ENCODE data around the gene NMT2. TPM values are rescaled to one million over a fixed set of nuclear protein-coding genes. Genes with fewer than 3 reads are reported as not detected.

Gene NMT2
- total RNA-seq, 1 experiment from 2014 or later: 26.1 TPM

GRCh38 chr10:15072358-15072757 lies 96.1 kb downstream of the NMT2 start:
- TF ChIP-seq POLR2AphosphoS5 (IDR thresholded peaks at IDR 0.05; ENCODE audit: low read depth, low read length): no peak
- TF ChIP-seq ZBTB33 (IDR thresholded peaks at IDR 0.05; ENCODE audit: extremely low read depth, insufficient replicate concordance, low read length): no peak
- TF ChIP-seq ZNF274 (IDR thresholded peaks at IDR 0.05; ENCODE audit: low read depth, low read length): no peak
- no peak for TF ChIP-seq SRF (IDR thresholded peaks at IDR 0.05; ENCODE audit: low read depth)
- TF ChIP-seq RAD21 (IDR thresholded peaks at IDR 0.05; ENCODE audit: low read depth): no peak
- no peak for TF ChIP-seq REST (IDR thresholded peaks at IDR 0.05; ENCODE audit: low read depth)
- no peak for TF ChIP-seq ELF1 (IDR thresholded peaks at IDR 0.05; ENCODE audit: borderline replicate concordance, low read depth)
- no peak for TF ChIP-seq CTCF (IDR thresholded peaks at IDR 0.05 in 2 of 3, conservative IDR thresholded peaks at IDR 0.05 in 1 of 3; ENCODE audit: borderline replicate concordance in 1 of 3, insufficient read depth in 1 of 3, low read depth in 2 of 3, low read length in 2 of 3)
- TF ChIP-seq CBX3 (IDR thresholded peaks at IDR 0.05; ENCODE audit: low read depth): no peak
- TF ChIP-seq POLR2A (IDR thresholded peaks at IDR 0.05; ENCODE audit: borderline replicate concordance, extremely low read depth, insufficient read depth, insufficient read length): no peak
- no peak for TF ChIP-seq EGR1 (IDR thresholded peaks at IDR 0.05; ENCODE audit: low read depth)
- TF ChIP-seq JUND (IDR thresholded peaks at IDR 0.05): no peak
- Histone ChIP-seq H3K36me3 (ENCODE audit: control insufficient read depth in 1 of 2, insufficient read depth in 2 of 2, low read length in 2 of 2) (no peaks in the 10 kb centered on the region), H3K9ac (ENCODE audit: low read length) (no peak overlapping the region), H3K27me3 (ENCODE audit: insufficient read depth, low read length) (no peaks in the 10 kb centered on the region), H3K27ac (ENCODE audit: low read depth, low read length) (no peak overlapping the region), H3K9me2 (ENCODE audit: insufficient read depth) (no peaks in the 10 kb centered on the region), H3K79me2 (ENCODE audit: insufficient read depth, low read length) (no peaks in the 10 kb centered on the region), H3K9me3 (ENCODE audit: control insufficient read depth in 1 of 2, insufficient read depth in 1 of 2, low read depth in 1 of 2, low read length in 2 of 2) (no peaks in the 10 kb centered on the region), H3K4me1 (ENCODE audit: control insufficient read depth in 1 of 2, insufficient read depth in 2 of 2, low read length in 2 of 2) (no peaks in the 10 kb centered on the region), H3K4me3 (replicated peaks in 1 of 2; ENCODE audit: low read depth in 1 of 2, low read length in 2 of 2) (no peak overlapping the region), H4K20me1 (ENCODE audit: insufficient read depth) (no peaks in the 10 kb centered on the region), H2AFZ (ENCODE audit: low read depth, low read length, poor library complexity, severe bottlenecking) (no peak overlapping the region), H3K4me2 (ENCODE audit: low read length) (no peak overlapping the region)
- BruUV-seq (replicated peaks): no TSS peak
- CTCF ChIA-PET: no interaction called here
- ATAC-seq (no peak), DNase-seq (ENCODE audit: low read depth, low spot score) (no peak)
- POLR2A ChIA-PET: no interaction called here
- intact Hi-C loops (cut with micrococcal nuclease): no loop called here
- RAD21 ChIA-PET (ENCODE audit: low non-redundant PET in 1 of 2, low total read pairs in 2 of 2, uncharacterized antibody in 2 of 2, unreplicated experiment in 2 of 2): no interaction called here
